Activated gamma-delta T cell treated with Interleukin-2 at 50 U/mL for 16 hours (primary cell): ENCODE data around the gene TP53I13.
"Not testable (repeated sequence)": the region's sequence is repeated elsewhere in the genome, so short reads cannot be mapped to it uniquely, and the experiment has no call there.

Experiments used
- DNase-seq: peaks from one replicate; pipeline ENCODE4 v3.0.0-alpha.2; 2020

TP53I13 gene

GRCh38 chr17:29568331-29569244 is at the start of gene TP53I13:
TP53I13 (plus strand) TSS chr17:29568701; CDS start chr17:29568759, 58 bp downstream.
- peak; percentile 87 for DNase-seq

- DNase-seq: no peak
Observed at GRCh38 chr17:29524692-29525091, 43.8 kb upstream of the TP53I13 start.

GRCh38 chr17:29526322-29526721 is 42.2 kb upstream of the TP53I13 start:
- DNase-seq: no peak

- DNase-seq: no peak
Observed at GRCh38 chr17:29533976-29534375, 34.5 kb upstream of the TP53I13 start.

GRCh38 chr17:29544066-29544465 is 24.4 kb upstream of the TP53I13 start:
- no peak for DNase-seq

GRCh38 chr17:29546085-29546484 is 22.4 kb upstream of the TP53I13 start:
- no peak for DNase-seq

- no peak for DNase-seq
Observed at GRCh38 chr17:29546830-29547229, 21.7 kb upstream of the TP53I13 start.

GRCh38 chr17:29549177-29549923 is 19.2 kb upstream of the TP53I13 start:
- DNase-seq: no peak

- DNase-seq: no peak
Observed at GRCh38 chr17:29555840-29556239, 12.7 kb upstream of the TP53I13 start.

GRCh38 chr17:29557085-29557738 is 11.3 kb upstream of the TP53I13 start:
- no peak for DNase-seq

- no peak for DNase-seq
Observed at GRCh38 chr17:29557739-29558116, 10.8 kb upstream of the TP53I13 start.

- DNase-seq: not testable (repeated sequence)
Observed at GRCh38 chr17:29558139-29558538, 10.4 kb upstream of the TP53I13 start.

GRCh38 chr17:29559640-29560039 is 8.9 kb upstream of the TP53I13 start:
- no peak for DNase-seq

- no peak for DNase-seq
Observed at GRCh38 chr17:29560316-29560715, 8.2 kb upstream of the TP53I13 start.

GRCh38 chr17:29561554-29562517 is 6.7 kb upstream of the TP53I13 start:
- DNase-seq: no peak

GRCh38 chr17:29562615-29563014 is 5.9 kb upstream of the TP53I13 start:
- DNase-seq: no peak

GRCh38 chr17:29563816-29564215 is 4.7 kb upstream of the TP53I13 start:
- DNase-seq: no peak

- DNase-seq: peak; percentile 51
Observed at GRCh38 chr17:29565643-29566472, 2.6 kb upstream of the TP53I13 start.

- DNase-seq: peak; percentile 45
Observed at GRCh38 chr17:29566473-29567303, 1.8 kb upstream of the TP53I13 start, which contains the start of gene ABHD15. ABHD15 (minus strand) TSS chr17:29567037; CDS start chr17:29566966, 71 bp downstream.

GRCh38 chr17:29567304-29567553 is 1.3 kb upstream of the TP53I13 start:
- DNase-seq: no peak
